Calu3 (cell line): ENCODE results near the gene KCNH5. TPM values are rescaled to one million over a fixed set of nuclear protein-coding genes. Genes with fewer than 3 reads are reported as not detected.

Source experiments
- BruUV-seq: library from RNA; stranded (reverse); fragments of 400-500 nt; replicated peaks from 2 replicates; lab custom pipeline; 2021; lab: Mats Ljungman, UMichigan
- CTCF ChIA-PET: fragments of 300-600 bp; sonication (Branson Sonifier 250); formaldehyde crosslinking; loops from one replicate; lab custom pipeline; 2022; ENCODE audit warnings: antibody characterized with exemption; lab: Charles Lee
- DNase-seq: peaks from one replicate; pipeline ENCODE4 v3.0.0; 2022
- H3K27ac Mint-ChIP-seq: one replicate; pipeline ENCODE4 v1.8.0; 2022; ENCODE audit warnings: mixed read lengths; ENCODE audit not compliant: unreplicated experiment
- H3K27me3 Mint-ChIP-seq: one replicate; pipeline ENCODE4 v1.8.0; 2022; ENCODE audit warnings: mixed read lengths; ENCODE audit not compliant: unreplicated experiment
- H3K36me3 Mint-ChIP-seq: one replicate; pipeline ENCODE4 v1.8.0; 2022; ENCODE audit warnings: mild to moderate bottlenecking, moderate library complexity, mixed read lengths; ENCODE audit not compliant: insufficient read depth, unreplicated experiment
- H3K4me1 Mint-ChIP-seq: one replicate; pipeline ENCODE4 v1.8.0; 2022; ENCODE audit warnings: mild to moderate bottlenecking, low read depth, mixed read lengths; ENCODE audit not compliant: unreplicated experiment
- H3K4me3 Mint-ChIP-seq: one replicate; pipeline ENCODE4 v1.8.0; 2022; ENCODE audit warnings: mild to moderate bottlenecking, low read depth, moderate library complexity, mixed read lengths; ENCODE audit not compliant: unreplicated experiment
- H3K9me3 Mint-ChIP-seq: one replicate; pipeline ENCODE4 v1.8.0; 2022; ENCODE audit warnings: low read depth, mixed read lengths; ENCODE audit not compliant: unreplicated experiment
- CTCF ChIP-seq: fragments of 200-600 bp; IDR thresholded peaks from one replicate; pipeline ENCODE4 v1.8.0; 2022; ENCODE audit warnings: antibody characterized with exemption; ENCODE audit not compliant: unreplicated experiment
- intact Hi-C: fragments of 100-400 bp; cut with micrococcal nuclease; formaldehyde crosslinking; loops from one replicate; pipeline ENCODE4 v1.10.0; 2022; ENCODE audit not compliant: unreplicated experiment
- total RNA-seq: library from RNA; stranded (reverse); gene quantifications from 2 replicates; pipeline ENCODE4 v1.2.3, GENCODE V29; 2022

KCNH5 gene
- total RNA-seq, 1 experiment from 2014 or later, result not detected

- H3K4me3 Mint-ChIP-seq, result no peak overlapping the region
- no peaks in the 10 kb centered on the region for H3K9me3 Mint-ChIP-seq
- H3K4me1 Mint-ChIP-seq, result no peaks in the 10 kb centered on the region
- no peak overlapping the region for H3K27ac Mint-ChIP-seq
- intact Hi-C loops, result no loop called here
- no peak for TF ChIP-seq CTCF
- no TSS peak for BruUV-seq
- CTCF ChIA-PET, result no interaction called here
- H3K36me3 Mint-ChIP-seq, result no peaks in the 10 kb centered on the region
- H3K27me3 Mint-ChIP-seq, result no peaks in the 10 kb centered on the region
- DNase-seq, result no peak
These were observed 61.4 kb downstream of the KCNH5 start for GRCh38 chr14:62983821-62984220.

- Mint-ChIP-seq H3K36me3 (no peaks in the 10 kb centered on the region), H3K27me3 (no peaks in the 10 kb centered on the region), H3K27ac (no peak overlapping the region), H3K9me3 (no peaks in the 10 kb centered on the region), H3K4me3 (no peak overlapping the region), H3K4me1 (no peaks in the 10 kb centered on the region)
- BruUV-seq, result no TSS peak
- no peak for TF ChIP-seq CTCF
- intact Hi-C loops, result no loop called here
- CTCF ChIA-PET, result no interaction called here
- DNase-seq, result no peak
These were observed 64.6 kb downstream of the KCNH5 start for GRCh38 chr14:62980693-62981092.

- H3K9me3 Mint-ChIP-seq, result peaks cover 6% of the 10 kb centered on the region
- H3K27me3 Mint-ChIP-seq, result peaks cover 31% of the 10 kb centered on the region
- no peak overlapping the region for H3K27ac Mint-ChIP-seq
- intact Hi-C loops, result no loop called here
- no peak for DNase-seq
- CTCF ChIA-PET, result no interaction called here
- no peaks in the 10 kb centered on the region for H3K36me3 Mint-ChIP-seq
- TF ChIP-seq CTCF, result no peak
- H3K4me3 Mint-ChIP-seq, result no peak overlapping the region
- H3K4me1 Mint-ChIP-seq, result no peaks in the 10 kb centered on the region
- BruUV-seq, result no TSS peak
These were observed 87.7 kb downstream of the KCNH5 start for GRCh38 chr14:62957562-62957961.

GRCh38 chr14:62956413-62956812 lies 88.8 kb downstream of the KCNH5 start:
- Mint-ChIP-seq H3K36me3 (no peaks in the 10 kb centered on the region), H3K4me3 (no peak overlapping the region), H3K27me3 (peaks cover 21% of the 10 kb centered on the region), H3K4me1 (no peaks in the 10 kb centered on the region), H3K9me3 (peaks cover 2% of the 10 kb centered on the region), H3K27ac (no peak overlapping the region)
- no peak for TF ChIP-seq CTCF
- intact Hi-C loops, result no loop called here
- BruUV-seq, result no TSS peak
- DNase-seq, result no peak
- CTCF ChIA-PET, result interaction anchor here (0.8 kb wide), 1 partner anchor 12 kb away, joined by 5 read pairs; no protein-coding TSS in a partner anchor
